ENCODE measurements around the gene NFAT5.
A peak's percentile ranks its signal among the peaks of the same experiment; 100 is the strongest.
"Not testable (repeated sequence)": the region's sequence is repeated elsewhere in the genome, so short reads cannot be mapped to it uniquely, and the experiment has no call there.

The NFAT5 gene

GRCh38 chr16:69565671-69566239 lies at the start of gene NFAT5:
Gene NFAT5 (plus strand): TSS chr16:69565966. CDS start chr16:69566302, 336 bp downstream.
- ATAC-seq, result peak; percentile 16 to 24

DNA sequence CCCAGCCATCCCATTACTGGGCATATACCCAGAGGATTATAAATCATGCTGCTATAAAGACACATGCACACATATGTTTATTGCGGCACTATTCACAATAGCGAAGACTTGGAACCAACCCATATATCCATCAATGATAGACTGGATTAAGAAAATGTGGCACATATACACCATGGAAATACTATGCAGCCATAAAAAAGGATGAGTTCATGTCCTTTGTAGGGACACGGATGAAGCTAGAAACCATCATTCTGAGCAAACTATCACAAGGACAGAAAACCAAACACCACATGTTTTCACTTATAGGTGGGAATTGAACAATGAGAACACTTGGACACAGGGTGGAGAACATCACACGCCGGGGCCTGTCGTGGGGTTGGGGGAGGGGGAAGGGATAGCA lies 47.9 kb upstream of the NFAT5 start:
- ATAC-seq, result not testable (repeated sequence)

- ATAC-seq, result no peak
Observed at GRCh38 chr16:69520413-69520799, 45.4 kb upstream of the NFAT5 start.

GRCh38 chr16:69520800-69521602 lies 44.8 kb upstream of the NFAT5 start:
- no peak for ATAC-seq

DNA sequence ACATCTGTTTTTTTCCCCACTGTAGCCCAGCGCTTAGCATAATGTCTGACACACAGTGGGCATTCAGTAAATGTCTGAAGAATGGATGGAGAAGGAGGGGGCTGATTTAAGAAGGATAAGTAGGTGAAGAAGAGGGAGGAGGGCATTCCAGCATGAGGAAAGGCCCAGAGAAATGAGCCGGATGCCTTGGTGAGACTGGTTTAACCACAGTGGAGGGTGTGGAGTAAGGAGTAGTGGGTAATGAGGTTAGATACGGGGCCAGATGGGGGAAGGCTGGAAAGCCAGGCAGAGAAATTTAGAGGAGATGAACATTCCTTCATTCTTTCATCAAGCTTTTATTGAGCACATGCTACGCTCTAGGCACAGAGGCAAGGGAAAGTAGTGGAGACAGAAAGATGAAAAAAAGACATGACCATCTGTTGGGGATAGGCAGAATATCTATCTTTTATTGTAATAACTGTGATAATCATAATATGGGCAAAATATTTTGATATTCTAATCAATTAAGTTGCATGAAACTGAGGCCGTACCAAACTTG lies 43.7 kb upstream of the NFAT5 start:
- no peak for ATAC-seq

DNA sequence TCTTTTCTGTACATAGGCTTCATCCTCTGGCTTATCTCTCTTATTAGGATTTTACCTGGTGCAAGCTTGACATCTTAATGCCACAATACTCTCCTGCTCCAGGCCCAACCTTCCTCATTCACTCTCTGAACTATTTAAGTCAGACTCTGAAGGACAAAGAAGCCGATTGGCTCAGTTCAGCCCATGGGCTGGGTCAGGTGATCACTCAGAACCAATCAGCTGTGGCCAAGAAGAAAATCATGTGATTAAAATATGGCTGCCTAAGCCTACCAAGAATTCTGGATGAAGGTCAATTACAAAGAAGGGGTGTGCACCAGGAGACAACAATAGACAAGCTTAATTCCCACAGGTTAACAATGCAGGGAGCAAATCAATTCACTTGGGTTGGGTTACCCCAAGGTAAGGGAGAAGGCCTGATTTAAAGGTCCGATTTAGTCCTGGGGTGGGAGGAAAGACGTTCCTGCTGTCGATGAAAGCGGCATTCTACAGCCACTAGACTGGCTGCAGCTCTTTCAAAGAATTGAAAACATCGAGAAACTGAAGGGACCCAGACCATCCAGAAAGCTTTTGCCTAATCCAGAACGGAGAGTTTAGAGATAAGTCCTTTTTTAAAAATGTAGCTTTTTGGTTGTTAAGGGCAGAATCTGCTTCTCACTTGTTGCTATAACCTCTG lies 42.9 kb upstream of the NFAT5 start:
- ATAC-seq, result no peak

GRCh38 chr16:69523566-69524305 lies 42.0 kb upstream of the NFAT5 start:
- no peak for ATAC-seq

DNA sequence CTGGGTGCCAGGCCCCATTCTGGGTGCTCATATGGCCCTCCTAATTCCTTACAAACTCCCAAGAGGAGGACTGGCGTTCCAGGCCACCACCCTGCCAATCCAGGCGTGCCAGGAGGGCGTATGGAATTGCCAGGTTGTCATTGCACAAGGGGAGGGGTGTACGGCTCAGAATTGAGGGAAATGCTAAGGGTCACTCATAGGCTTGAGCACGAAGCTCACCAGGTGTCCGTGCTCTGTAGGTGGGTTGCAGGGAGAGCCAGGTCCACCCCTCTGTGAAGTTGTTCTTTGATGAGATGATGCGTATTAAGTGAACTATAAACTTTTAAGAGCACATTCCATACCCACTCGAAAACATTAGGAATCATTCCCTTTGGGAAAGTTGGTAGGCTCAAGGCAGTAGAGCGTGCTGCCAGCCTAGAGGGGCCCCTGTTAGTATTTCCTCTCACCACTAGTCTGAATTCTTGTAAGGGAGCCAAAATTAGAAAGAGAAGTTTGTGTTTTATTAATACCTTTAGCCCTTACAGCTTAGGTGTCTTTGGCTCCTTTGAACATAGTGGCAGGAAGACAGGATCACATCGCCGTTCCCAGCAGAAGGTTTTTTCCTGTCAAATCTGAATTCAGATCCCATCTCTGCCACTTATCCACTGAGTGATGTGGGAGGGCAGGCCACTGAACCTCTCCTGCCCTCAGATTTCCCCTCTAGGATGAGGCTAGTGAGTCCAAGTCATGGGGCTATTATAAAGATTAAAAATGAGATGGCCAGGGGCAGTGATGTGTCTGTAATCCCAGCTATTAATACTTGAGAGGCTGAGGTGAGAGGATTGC lies 38.7 kb upstream of the NFAT5 start:
- no peak for ATAC-seq

DNA sequence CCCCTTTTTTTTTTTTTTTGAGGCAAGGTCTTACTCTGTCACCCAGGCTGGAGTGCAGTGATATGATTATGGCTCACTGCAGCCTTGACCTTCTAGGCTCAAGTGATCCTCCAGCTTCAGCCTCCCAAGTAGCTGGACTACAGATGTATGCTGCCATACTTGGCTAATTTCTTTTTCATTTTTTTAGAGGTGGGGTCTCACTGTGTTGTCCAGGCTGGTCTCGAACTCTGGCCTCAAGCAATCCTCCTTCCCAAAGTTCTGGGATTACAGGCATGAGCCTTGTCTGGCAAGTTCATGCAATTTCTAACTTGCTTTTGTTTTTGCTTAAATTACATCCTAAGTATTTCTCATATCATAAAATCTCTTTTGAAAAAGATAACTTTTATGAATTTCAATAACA lies 33.8 kb upstream of the NFAT5 start:
- ATAC-seq, result no peak

GRCh38 chr16:69532641-69533455 lies 32.9 kb upstream of the NFAT5 start:
- no peak for ATAC-seq

DNA sequence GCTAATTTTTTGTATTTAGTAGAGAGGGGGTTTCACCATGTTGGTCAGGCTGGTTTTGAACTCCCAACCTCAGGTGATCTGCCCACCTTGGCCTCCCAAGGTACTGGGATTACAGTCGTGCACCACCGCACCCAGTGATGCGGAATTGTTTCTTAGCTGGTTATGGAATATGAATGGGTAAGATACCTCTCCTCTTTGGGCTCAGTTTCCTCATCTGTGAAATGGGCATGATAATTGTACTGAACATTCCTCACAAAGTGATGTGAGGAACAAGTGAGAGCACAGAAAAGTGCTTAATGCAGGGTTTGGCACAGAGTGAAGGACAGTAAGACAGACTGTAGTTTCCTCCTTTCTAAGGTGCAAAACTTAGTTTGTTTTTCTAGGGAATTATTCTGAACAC lies 31.0 kb upstream of the NFAT5 start:
- no peak for ATAC-seq

GRCh38 chr16:69535123-69536050 lies 30.4 kb upstream of the NFAT5 start:
- no peak for ATAC-seq

- no peak for ATAC-seq
Observed at GRCh38 chr16:69537706-69538080, 28.1 kb upstream of the NFAT5 start.

DNA sequence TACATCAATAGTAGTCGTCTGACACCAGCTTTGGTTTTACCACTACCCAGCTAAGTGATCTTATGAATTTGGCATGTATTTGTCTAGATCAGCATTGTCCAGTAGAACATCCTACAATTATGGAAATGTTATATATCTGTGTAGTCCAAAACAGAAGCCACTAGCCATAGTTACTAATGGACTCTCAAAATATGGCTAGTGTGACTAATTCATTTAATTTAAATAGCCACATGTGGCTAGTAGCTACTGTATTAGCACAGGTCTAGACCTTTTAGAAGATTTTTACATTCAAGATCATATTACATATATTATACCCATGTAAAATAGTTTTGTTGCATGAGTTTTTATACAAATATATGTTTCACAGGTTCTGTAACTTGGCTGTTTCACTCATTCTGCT lies 27.0 kb upstream of the NFAT5 start:
- ATAC-seq, result no peak

DNA sequence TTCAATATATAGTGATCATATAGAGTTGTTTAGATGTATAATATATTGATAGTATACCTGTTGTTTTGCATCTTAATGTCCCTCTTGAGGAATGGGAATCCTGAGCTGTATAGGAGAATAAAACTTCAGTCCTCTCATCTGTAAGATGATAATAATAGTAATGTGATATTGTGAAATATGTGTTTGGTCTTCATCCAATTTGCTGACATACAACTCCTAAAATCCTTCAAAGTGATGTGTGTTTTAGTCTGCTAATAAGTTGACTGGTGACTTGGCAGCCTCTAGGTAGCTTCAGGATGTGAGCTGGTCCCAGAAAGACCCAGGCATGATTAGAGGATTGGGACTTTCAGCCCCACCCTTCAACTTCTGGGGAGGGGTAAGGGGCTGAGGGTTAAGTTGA lies 22.8 kb upstream of the NFAT5 start:
- ATAC-seq, result no peak

- ATAC-seq, result no peak
Observed at GRCh38 chr16:69544088-69544487, 21.7 kb upstream of the NFAT5 start.

DNA sequence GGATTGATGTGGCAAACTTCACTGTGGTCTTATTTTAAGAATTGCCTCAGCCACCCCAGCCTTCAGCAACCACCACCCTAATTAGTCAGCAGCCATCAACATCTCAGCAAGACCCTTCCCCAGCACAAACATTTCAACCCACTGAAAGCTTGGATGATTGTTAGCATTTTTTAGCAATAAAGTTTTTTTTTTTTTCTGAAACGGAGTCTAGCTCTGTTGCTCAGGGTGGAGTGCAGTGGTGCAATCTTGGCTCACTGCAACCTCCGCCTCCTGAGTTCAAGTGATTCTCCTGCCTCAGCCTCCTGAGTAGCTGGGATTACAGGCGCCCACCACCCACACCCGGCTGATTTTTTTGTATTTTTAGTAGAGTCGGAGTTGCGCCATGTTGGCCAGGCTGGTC lies 19.1 kb upstream of the NFAT5 start:
- not testable (repeated sequence) for ATAC-seq

DNA sequence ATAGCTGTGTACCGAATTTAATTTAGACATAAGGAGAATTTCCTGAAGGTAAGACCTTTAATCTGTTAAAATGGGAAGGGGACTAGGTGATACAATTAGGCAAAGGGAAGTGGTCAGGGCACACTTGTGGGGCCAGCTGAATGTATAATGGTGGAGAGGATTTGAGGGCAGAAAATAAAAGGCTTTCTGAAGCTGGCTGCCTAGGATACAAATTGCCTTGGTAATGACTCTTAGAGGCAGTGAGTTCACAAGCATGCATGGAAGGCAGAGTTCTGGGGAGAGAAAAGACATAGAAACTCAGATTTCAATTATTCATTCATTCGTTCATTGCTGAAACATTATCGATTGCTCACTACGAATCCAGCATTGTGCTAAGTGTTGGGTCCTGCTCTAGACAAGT lies 12.4 kb upstream of the NFAT5 start:
- no peak for ATAC-seq

GRCh38 chr16:69554495-69554894 lies 11.3 kb upstream of the NFAT5 start:
- no peak for ATAC-seq

DNA sequence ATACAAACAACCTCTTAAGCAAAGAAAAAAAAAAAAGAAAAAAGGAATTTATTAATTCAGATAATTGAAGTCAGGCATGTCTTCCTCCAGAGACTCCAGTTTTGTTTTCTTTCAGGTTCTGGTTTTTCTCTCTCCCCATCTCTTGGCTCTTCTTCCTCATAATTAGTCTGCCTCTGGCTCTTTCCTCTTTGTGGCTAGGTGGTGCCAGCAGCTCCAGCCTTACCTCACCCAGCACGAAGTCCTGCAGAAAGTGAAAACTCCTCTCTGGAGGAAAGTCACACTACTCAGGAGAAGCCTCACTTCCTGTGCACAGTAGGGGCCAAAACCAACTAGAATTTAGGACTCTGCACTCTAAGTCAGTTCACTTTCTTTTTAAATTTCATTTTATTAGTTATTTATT lies 10.3 kb upstream of the NFAT5 start:
- ATAC-seq, result no peak

Data from activated CD4-positive, CD25-positive, alpha-beta regulatory T cell treated with anti-CD3 and anti-CD28 coated beads, Interleukin-2, amount 50 U/mL, for 24 hours (primary cell).